HCT116 (cell line): ENCODE data around the gene PIBF1. TPM values are rescaled to one million over a fixed set of nuclear protein-coding genes. Genes with fewer than 3 reads are reported as not detected.
"Not testable (repeated sequence)": the region's sequence is repeated elsewhere in the genome, so short reads cannot be mapped to it uniquely, and the experiment has no call there.

Experiments used
- ATAC-seq: fragments of 200-7000 bp; cut with Tn5 transposase; 2 replicates; pipeline ENCODE4 v1.9.1; 2020; ENCODE audit warnings: mild to moderate bottlenecking, moderate library complexity
- BruUV-seq: library from RNA; stranded (reverse); fragments of 400-500 nt; replicated peaks from 2 replicates; lab custom pipeline; 2021; lab: Mats Ljungman, UMichigan
- CTCF ChIA-PET: fragments of 300-600 bp; sonication (Branson Sonifier 250); formaldehyde crosslinking; loops from one replicate; lab custom pipeline; 2021; ENCODE audit warnings: antibody characterized with exemption; lab: Charles Lee
- POLR2A ChIA-PET: fragments of 300-600, 350-600 bp; sonication (Branson Sonifier 250); formaldehyde crosslinking; loops from one replicate; lab custom pipeline; 2021; ENCODE audit warnings: antibody characterized with exemption; lab: Charles Lee
- RAD21 ChIA-PET, 2 experiments: fragments of 300-600 bp; sonication (Branson Sonifier 250); formaldehyde crosslinking; loops; one replicate each; lab custom pipeline; 2023; ENCODE audit warnings: low total read pairs in 2 of 2; ENCODE audit not compliant: uncharacterized antibody in 2 of 2, unreplicated experiment in 2 of 2, low non-redundant PET in 1 of 2; lab: Charles Lee
- DNase-seq: peaks from one replicate; pipeline ENCODE4 v3.0.0-alpha.2; 2010; ENCODE audit warnings: low read depth, low spot score
- H2AFZ ChIP-seq: fragments of 200-600 bp; shearing (Covaris generic), sonication (generic); 2 replicates; pipeline ENCODE4 v1.6.1; 2017; ENCODE audit warnings: low read depth, mixed run types, mixed read lengths, antibody characterized with exemption, low read length; ENCODE audit not compliant: poor library complexity, severe bottlenecking
- H3K27ac ChIP-seq: 2 replicates; pipeline ENCODE4 v1.5.1; 2012; ENCODE audit warnings: low read depth, low read length
- H3K27me3 ChIP-seq: fragments of 200-600 bp; sonication (generic); 2 replicates; pipeline ENCODE4 v1.6.1; 2016; ENCODE audit warnings: mixed run types, low read length, mixed read lengths; ENCODE audit not compliant: insufficient read depth
- H3K36me3 ChIP-seq, 2 experiments: fragments of 200-500 bp in 1 of 2; fragments of 200-600 bp in 1 of 2; sonication (Bioruptor generic) in 1 of 2; sonication (generic) in 1 of 2; 2 replicates each; pipeline versions ENCODE4 v1.5.1 to v1.6.1; 2014 to 2016; ENCODE audit warnings: low read length in 2 of 2, inconsistent platforms in 1 of 2, mixed read lengths in 1 of 2, mixed run types in 1 of 2; ENCODE audit not compliant: insufficient read depth in 2 of 2, control insufficient read depth in 1 of 2
- H3K4me1 ChIP-seq, 2 experiments: fragments of 200-600 bp in 1 of 2; sonication (generic) in 1 of 2; 2 replicates each; pipeline versions ENCODE4 v1.5.1 to v1.6.1; 2012 to 2017; ENCODE audit warnings: low read length in 2 of 2, inconsistent platforms in 1 of 2, mild to moderate bottlenecking in 1 of 2, mixed read lengths in 1 of 2, mixed run types in 1 of 2, moderate library complexity in 1 of 2; ENCODE audit not compliant: insufficient read depth in 2 of 2, control insufficient read depth in 1 of 2
- H3K4me2 ChIP-seq: fragments of 200-600 bp; sonication (generic); 2 replicates; pipeline ENCODE4 v1.6.1; 2017; ENCODE audit warnings: mixed run types, low read length, mixed read lengths
- H3K4me3 ChIP-seq, 2 experiments: fragments of 200-600 bp in 1 of 2; sonication (generic) in 1 of 2; replicated peaks in 1 of 2; 2 replicates each; pipeline ENCODE4 v1.5.1; 2011 to 2016; ENCODE audit warnings: low read length in 2 of 2, control low read depth in 1 of 2, low read depth in 1 of 2, mild to moderate bottlenecking in 1 of 2, mixed read lengths in 1 of 2, mixed run types in 1 of 2
- H3K79me2 ChIP-seq: fragments of 200-600 bp; sonication (generic); 2 replicates; pipeline ENCODE4 v1.6.1; 2017; ENCODE audit warnings: mild to moderate bottlenecking, mixed run types, low read length, moderate library complexity, mixed read lengths; ENCODE audit not compliant: insufficient read depth
- H3K9ac ChIP-seq: fragments of 200-600 bp; sonication (generic); 2 replicates; pipeline ENCODE4 v1.6.1; 2016; ENCODE audit warnings: low read length, mixed read lengths
- H3K9me2 ChIP-seq: fragments of 200-600 bp; sonication (generic), shearing (Covaris generic); 2 replicates; pipeline ENCODE4 v1.6.1; 2017; ENCODE audit warnings: mixed run types, mild to moderate bottlenecking, moderate library complexity; ENCODE audit not compliant: insufficient read depth
- H3K9me3 ChIP-seq, 2 experiments: fragments of 200-500 bp in 1 of 2; fragments of 200-600 bp in 1 of 2; sonication (Bioruptor generic) in 1 of 2; sonication (generic) in 1 of 2; 2 replicates each; pipeline ENCODE4 v1.6.1; 2014 to 2017; ENCODE audit warnings: low read length in 2 of 2, mixed read lengths in 2 of 2, inconsistent platforms in 1 of 2, low read depth in 1 of 2, mild to moderate bottlenecking in 1 of 2, mixed run types in 1 of 2, moderate library complexity in 1 of 2; ENCODE audit not compliant: control insufficient read depth in 1 of 2, insufficient read depth in 1 of 2
- H4K20me1 ChIP-seq: fragments of 200-600 bp; sonication (generic), shearing (Covaris generic); 2 replicates; pipeline ENCODE4 v1.6.1; 2017; ENCODE audit warnings: mixed run types, mild to moderate bottlenecking, moderate library complexity; ENCODE audit not compliant: insufficient read depth
- CBX3 ChIP-seq: IDR thresholded peaks from 2 replicates; pipeline ENCODE4 v1.6.1; 2012; ENCODE audit warnings: low read depth
- CEBPB ChIP-seq: IDR thresholded peaks from 2 replicates; pipeline ENCODE4 v1.6.1; 2012; ENCODE audit warnings: low read depth
- EGR1 ChIP-seq: IDR thresholded peaks from 2 replicates; pipeline ENCODE4 v1.6.1; 2012; ENCODE audit warnings: low read depth
- EZH2 ChIP-seq: fragments of 200-600 bp; sonication (generic); IDR thresholded peaks from 2 replicates; pipeline ENCODE4 v1.6.1; 2017; ENCODE audit warnings: antibody characterized with exemption, mixed run types
- EZH2phosphoT487 ChIP-seq: fragments of 200-600 bp; IDR thresholded peaks from 2 replicates; pipeline ENCODE4 v1.6.1; 2018; ENCODE audit warnings: antibody characterized with exemption, borderline replicate concordance
- FOSL1 ChIP-seq: IDR thresholded peaks from 2 replicates; pipeline ENCODE4 v1.6.1; 2012; ENCODE audit warnings: low read depth
- TCF7L2 ChIP-seq: IDR thresholded peaks from 2 replicates; pipeline ENCODE4 v1.7.0; 2011; ENCODE audit warnings: borderline replicate concordance, inconsistent platforms; ENCODE audit not compliant: insufficient read depth, insufficient read length; ENCODE audit errors: extremely low read depth
- YY1 ChIP-seq: IDR thresholded peaks from 2 replicates; pipeline ENCODE4 v1.6.1; 2011; ENCODE audit warnings: low read length, low read depth, moderate library complexity, mild to moderate bottlenecking; ENCODE audit not compliant: insufficient replicate concordance; ENCODE audit errors: extremely low read depth
- intact Hi-C: fragments of 100-400 bp; cut with micrococcal nuclease; formaldehyde crosslinking; loops from 2 replicates; pipeline ENCODE4 v1.10.0; 2022
- total RNA-seq: library from RNA; stranded (reverse); gene quantifications from one replicate; pipeline ENCODE4 v1.2.1, GENCODE V29; 2021; ENCODE audit not compliant: unreplicated experiment

The PIBF1 gene
- total RNA-seq, 1 experiment from 2014 or later = 21.1 TPM

GRCh38 chr13:72932250-72932649, 150.3 kb downstream of the PIBF1 start:
- H3K27ac ChIP-seq = no peak overlapping the region
- peaks cover 0 to 3% of the 10 kb centered on the region in 2 experiments; a peak in 2 of 4 replicates for H3K4me1 ChIP-seq
- no peaks in the 10 kb centered on the region for H4K20me1 ChIP-seq
- H3K27me3 ChIP-seq = no peaks in the 10 kb centered on the region
- H3K9ac ChIP-seq = no peak overlapping the region
- no peak overlapping the region for H3K4me2 ChIP-seq
- POLR2A ChIA-PET = no interaction called here
- intact Hi-C loops = no loop called here
- BruUV-seq = no TSS peak
- no peak overlapping the region for H3K4me3 ChIP-seq
- no peak overlapping the region for H2AFZ ChIP-seq
- no peaks in the 10 kb centered on the region for H3K9me3 ChIP-seq
- DNase-seq = no peak
- TF ChIP-seq CBX3 (no peak), EZH2 (no peak), EGR1 (no peak), TCF7L2 (no peak), CEBPB (no peak), EZH2phosphoT487 (no peak), FOSL1 (no peak), YY1 (no peak)
- RAD21 ChIA-PET = no interaction called here
- no peaks in the 10 kb centered on the region for H3K79me2 ChIP-seq
- no peak for ATAC-seq
- CTCF ChIA-PET = no interaction called here
- H3K9me2 ChIP-seq = no peaks in the 10 kb centered on the region
- H3K36me3 ChIP-seq = 0 out of 4 replicates have a peak, but pooled peaks cover 0 to 2% of the 10 kb centered on the region in 2 experiments

- H3K4me2 ChIP-seq, H3K9me3 ChIP-seq, H3K9ac ChIP-seq, RAD21 ChIA-PET, CTCF ChIA-PET, H3K36me3 ChIP-seq, H3K79me2 ChIP-seq, H3K4me1 ChIP-seq, DNase-seq, H3K27ac ChIP-seq, H2AFZ ChIP-seq, H3K9me2 ChIP-seq, BruUV-seq, intact Hi-C loops, H3K27me3 ChIP-seq, H3K4me3 ChIP-seq, H4K20me1 ChIP-seq, POLR2A ChIA-PET, ATAC-seq: not testable (repeated sequence)
These were observed 164.3 kb downstream of the PIBF1 start for GRCh38 chr13:72946267-72946666.
